Spleen (tissue), 7 donors: ENCODE results near the gene PTTG1IP.
A peak's percentile ranks its signal among the peaks of the same experiment; 100 is the strongest.

Experiments used
- CTCF ChIP-seq, 11 experiments: fragments of 200-600 bp in 7 of 11; fragments of 450-650 bp in 4 of 11; sonication (generic) in 4 of 11; IDR thresholded peaks in 8 of 11; conservative IDR thresholded peaks in 3 of 11; 1 replicate in 7 of 11; 2 replicates in 4 of 11; pipeline versions ENCODE4 v1.4.0 to v1.8.0; 2016 to 2021; ENCODE audit warnings: antibody characterized with exemption in 11 of 11, inconsistent platforms in 4 of 11, mild to moderate bottlenecking in 1 of 11
- POLR2A ChIP-seq, 3 donors: fragments of 450-650 bp; IDR thresholded peaks; one replicate each; pipeline ENCODE4 v1.5.1; 2017; ENCODE audit warnings: antibody characterized with exemption in 3 of 3, mild to moderate bottlenecking in 1 of 3
- POLR2AphosphoS5 ChIP-seq, 3 donors: sonication (generic); formaldehyde crosslinking; IDR thresholded peaks; one replicate each; pipeline ENCODE4 v1.5.1; 2017; ENCODE audit warnings: antibody characterized with exemption in 3 of 3
- donor health status: DM: no; HTN: no; CAD: no; lungs with moderate emphysema.
- donor health status: DM: no; HTN: no; CAD: no.
- donor health status: DM: no; HTN: no; CAD: no.

- TF ChIP-seq POLR2A (IDR thresholded peaks at IDR 0.05) (no peak), CTCF (IDR thresholded peaks at IDR 0.05 in 8 of 11, conservative IDR thresholded peaks at IDR 0.05 in 3 of 11) (no peak), POLR2AphosphoS5 (IDR thresholded peaks at IDR 0.05) (peak in 2 of 3 donors; percentile 45 to 69)
Measured at GRCh38 chr21:44848821-44849521, 24.5 kb downstream of the PTTG1IP start.
